ENCODE results near the gene METTL25. TPM values are rescaled to one million over a fixed set of nuclear protein-coding genes. Genes with fewer than 3 reads are reported as not detected.

Gene METTL25
- total and polyA plus RNA-seq, 2 of the 8 experiments (the other 6 are each of a cell fraction or from before 2014, with no cell fraction given): 2.4 to 8.3 TPM

DNA sequence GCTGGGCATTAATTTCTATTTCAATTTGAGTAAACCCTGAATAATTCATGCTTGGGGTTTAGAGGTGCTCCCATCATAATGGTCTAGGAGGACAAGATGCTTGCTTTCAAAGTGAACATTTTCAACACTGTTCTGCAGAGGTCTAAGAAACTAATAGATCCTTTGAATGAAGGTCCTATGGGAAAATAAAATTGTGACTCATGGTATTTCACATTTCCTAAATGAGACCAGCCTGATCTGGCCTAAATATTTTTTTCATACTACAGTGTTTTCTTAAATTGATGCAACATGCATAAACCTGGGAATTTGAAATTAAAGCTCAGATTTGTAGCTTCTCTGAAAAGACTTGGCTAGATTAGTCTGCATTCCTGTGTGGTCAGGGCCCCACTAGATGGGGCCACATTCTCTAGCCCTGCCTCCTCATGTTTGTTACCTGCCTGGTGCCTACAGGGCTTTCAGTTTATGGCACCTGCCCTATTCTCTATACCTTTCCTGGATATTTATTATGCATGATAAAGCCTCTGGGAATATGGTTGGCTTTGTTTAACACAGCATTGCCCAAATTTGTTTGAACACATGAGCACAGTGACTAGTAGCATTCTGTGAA, 112.7 kb downstream of the METTL25 start:
- ChIA-PET CTCF (ENCODE audit: partially characterized antibody) (no interaction called here), POLR2A (ENCODE audit: partially characterized antibody) (no interaction called here)
- no peak overlapping the region for H2BK20ac ChIP-seq (ENCODE audit: low read length)
- H3K79me2 ChIP-seq (ENCODE audit: control insufficient read depth in 1 of 2, insufficient read depth in 2 of 2, low read length in 2 of 2): no peaks in the 10 kb centered on the region
- no peak overlapping the region for H2BK5ac ChIP-seq (ENCODE audit: low read depth, low read length)
- H4K5ac ChIP-seq (ENCODE audit: insufficient read length, low read depth, low read length): no peak overlapping the region
- H3K4me1 ChIP-seq (replicated peaks in 1 of 4; ENCODE audit: control insufficient read depth in 3 of 4, insufficient read depth in 4 of 4, low read length in 3 of 4): no peaks in the 10 kb centered on the region
- H3K4me2 ChIP-seq (ENCODE audit: insufficient read depth in 1 of 2, low read depth in 2 of 2, low read length in 2 of 2): no peak overlapping the region
- no peak overlapping the region for H3K14ac ChIP-seq (ENCODE audit: insufficient read length)
- no peaks in the 10 kb centered on the region for H3K36me3 ChIP-seq (ENCODE audit: control insufficient read depth in 2 of 4, insufficient read depth in 4 of 4, low read length in 3 of 4)
- H4K20me1 ChIP-seq (replicated peaks in 1 of 2; ENCODE audit: control insufficient read depth in 1 of 2, insufficient read depth in 2 of 2, low read length in 2 of 2): no peaks in the 10 kb centered on the region
- H3K4ac ChIP-seq (replicated peaks; ENCODE audit: insufficient read length, low read depth, low read length): no peak overlapping the region
- FAIRE-seq (no peak), DNase-seq (ENCODE audit: low read depth in 1 of 2, low spot score in 2 of 2) (no peak)
- no peak overlapping the region for H3K9ac ChIP-seq (replicated peaks in 1 of 4; ENCODE audit: extremely low read depth in 1 of 4, low read depth in 3 of 4, low read length in 3 of 4)
- H3K23ac ChIP-seq (ENCODE audit: insufficient read length): no peak overlapping the region
- H4K8ac ChIP-seq (ENCODE audit: extremely low read depth, insufficient read depth, low read length): no peak overlapping the region
- no peak overlapping the region for H2BK12ac ChIP-seq (ENCODE audit: low read depth, low read length)
- H2BK15ac ChIP-seq (ENCODE audit: low read length): no peak overlapping the region
- H3K79me1 ChIP-seq (ENCODE audit: low read depth, low read length): no peaks in the 10 kb centered on the region
- no peak overlapping the region for H3K4me3 ChIP-seq (ENCODE audit: extremely low read depth in 1 of 4, insufficient read depth in 2 of 4, low read depth in 3 of 4, low read length in 4 of 4)
- H3K9me3 ChIP-seq (ENCODE audit: insufficient read depth in 2 of 2, low read depth in 1 of 2, low read length in 1 of 2): no peaks in the 10 kb centered on the region
- no peak overlapping the region for H4K91ac ChIP-seq (replicated peaks; ENCODE audit: insufficient read length, low read length)
- H3K23me2 ChIP-seq (ENCODE audit: low read depth, low read length): no peaks in the 10 kb centered on the region
- no peak overlapping the region for H2AK5ac ChIP-seq (ENCODE audit: low read depth, low read length)
- H3K27me3 ChIP-seq (replicated peaks in 1 of 4; ENCODE audit: control insufficient read depth in 3 of 4, extremely low read depth in 1 of 4, insufficient read depth in 3 of 4, low read length in 3 of 4): no peaks in the 10 kb centered on the region
- no peak overlapping the region for H2BK120ac ChIP-seq (replicated peaks; ENCODE audit: low read depth, low read length)
- H2AFZ ChIP-seq (ENCODE audit: low read length): no peak overlapping the region
- TF ChIP-seq, protein P1, sequence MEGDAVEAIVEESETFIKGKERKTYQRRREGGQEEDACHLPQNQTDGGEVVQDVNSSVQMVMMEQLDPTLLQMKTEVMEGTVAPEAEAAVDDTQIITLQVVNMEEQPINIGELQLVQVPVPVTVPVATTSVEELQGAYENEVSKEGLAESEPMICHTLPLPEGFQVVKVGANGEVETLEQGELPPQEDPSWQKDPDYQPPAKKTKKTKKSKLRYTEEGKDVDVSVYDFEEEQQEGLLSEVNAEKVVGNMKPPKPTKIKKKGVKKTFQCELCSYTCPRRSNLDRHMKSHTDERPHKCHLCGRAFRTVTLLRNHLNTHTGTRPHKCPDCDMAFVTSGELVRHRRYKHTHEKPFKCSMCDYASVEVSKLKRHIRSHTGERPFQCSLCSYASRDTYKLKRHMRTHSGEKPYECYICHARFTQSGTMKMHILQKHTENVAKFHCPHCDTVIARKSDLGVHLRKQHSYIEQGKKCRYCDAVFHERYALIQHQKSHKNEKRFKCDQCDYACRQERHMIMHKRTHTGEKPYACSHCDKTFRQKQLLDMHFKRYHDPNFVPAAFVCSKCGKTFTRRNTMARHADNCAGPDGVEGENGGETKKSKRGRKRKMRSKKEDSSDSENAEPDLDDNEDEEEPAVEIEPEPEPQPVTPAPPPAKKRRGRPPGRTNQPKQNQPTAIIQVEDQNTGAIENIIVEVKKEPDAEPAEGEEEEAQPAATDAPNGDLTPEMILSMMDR (IDR thresholded peaks at IDR 0.05; ENCODE audit: control extremely low read depth in 1 of 3, insufficient read depth in 1 of 3, low read depth in 1 of 3, low read length in 3 of 3): peak in 1 of 3 experiments; percentile 20; a peak in 1 of 4 replicates
- TF ChIP-seq RAD21 (IDR thresholded peaks at IDR 0.05 in 1 of 2, conservative IDR thresholded peaks at IDR 0.05 in 1 of 2; ENCODE audit: low read depth in 2 of 2, low read length in 2 of 2) (peak in 1 of 2 experiments; percentile 25; a peak in 2 of 4 replicates), FOSL1 (IDR thresholded peaks at IDR 0.05; ENCODE audit: insufficient read depth, low read depth, low read length) (no peak), CTBP2 (IDR thresholded peaks at IDR 0.05; ENCODE audit: borderline replicate concordance, insufficient read depth, insufficient read length, low read length) (no peak), CHD2 (IDR thresholded peaks at IDR 0.05; ENCODE audit: low read length) (no peak)
- no peak overlapping the region for H3K27ac ChIP-seq (ENCODE audit: low read depth, low read length)
- no peak overlapping the region for H3K18ac ChIP-seq (ENCODE audit: extremely low read depth, low read length)
- H3K56ac ChIP-seq (replicated peaks; ENCODE audit: insufficient read length, low read depth, low read length): no peak overlapping the region
